ENCODE results near the gene ANKRD44. TPM values are rescaled to one million over a fixed set of nuclear protein-coding genes. Genes with fewer than 3 reads are reported as not detected.

ANKRD44 gene
- total RNA-seq, 1 experiment from 2014 or later = 34.6 TPM

- DNase-seq (ENCODE audit: low read depth, low spot score) = no peak
- in situ Hi-C loops (cut with HindIII; ENCODE audit: low pct_unique_long_range_greater_than_20kb, low sequenced_read_pairs) = loop anchor here (25.0 kb wide), 2 partner anchors 97 to 172 kb away; no protein-coding TSS in a partner anchor
Measured at GRCh38 chr2:197190100-197190432, 120.5 kb downstream of the ANKRD44 start.

- in situ Hi-C loops (cut with HindIII; ENCODE audit: low pct_unique_long_range_greater_than_20kb, low sequenced_read_pairs) = loop anchor here (25.0 kb wide), 2 partner anchors 98 to 173 kb away; no protein-coding TSS in a partner anchor
- DNase-seq (ENCODE audit: low read depth, low spot score) = no peak
Measured at GRCh38 chr2:197189426-197190099, 121.0 kb downstream of the ANKRD44 start.

GRCh38 chr2:197185676-197186075, 124.9 kb downstream of the ANKRD44 start:
- in situ Hi-C loops (cut with HindIII; ENCODE audit: low pct_unique_long_range_greater_than_20kb, low sequenced_read_pairs) = loop anchor here (25.0 kb wide), 2 partner anchors 102 to 177 kb away; no protein-coding TSS in a partner anchor

GRCh38 chr2:197184959-197185586, 125.5 kb downstream of the ANKRD44 start:
- in situ Hi-C loops (cut with HindIII; ENCODE audit: low pct_unique_long_range_greater_than_20kb, low sequenced_read_pairs) = loop anchor here (25.0 kb wide), 2 partner anchors 102 to 177 kb away; no protein-coding TSS in a partner anchor
- DNase-seq (ENCODE audit: low read depth, low spot score) = no peak

More at GRCh38 chr2:197185676-197186075, 124.9 kb downstream of the ANKRD44 start:
- no peak for DNase-seq (ENCODE audit: low read depth, low spot score)

GRCh38 chr2:197183355-197183754, 127.2 kb downstream of the ANKRD44 start:
- in situ Hi-C loops (cut with HindIII; ENCODE audit: low pct_unique_long_range_greater_than_20kb, low sequenced_read_pairs) = loop anchor here (25.0 kb wide), 2 partner anchors 104 to 179 kb away; no protein-coding TSS in a partner anchor
- no peak for DNase-seq (ENCODE audit: low read depth, low spot score)

GRCh38 chr2:197182668-197183067, 127.9 kb downstream of the ANKRD44 start:
- DNase-seq (ENCODE audit: low read depth, low spot score) = no peak
- in situ Hi-C loops (cut with HindIII; ENCODE audit: low pct_unique_long_range_greater_than_20kb, low sequenced_read_pairs) = loop anchor here (25.0 kb wide), 2 partner anchors 105 to 180 kb away; no protein-coding TSS in a partner anchor

- in situ Hi-C loops (cut with HindIII; ENCODE audit: low pct_unique_long_range_greater_than_20kb, low sequenced_read_pairs) = loop anchor here (25.0 kb wide), 2 partner anchors 106 to 181 kb away; no protein-coding TSS in a partner anchor
- DNase-seq (ENCODE audit: low read depth, low spot score) = no peak
Measured at GRCh38 chr2:197181491-197181890, 129.1 kb downstream of the ANKRD44 start.

- in situ Hi-C loops (cut with HindIII; ENCODE audit: low pct_unique_long_range_greater_than_20kb, low sequenced_read_pairs) = loop anchor here (25.0 kb wide), 2 partner anchors 107 to 182 kb away; no protein-coding TSS in a partner anchor
- DNase-seq (ENCODE audit: low read depth, low spot score) = no peak
Measured at GRCh38 chr2:197179744-197180498, 130.7 kb downstream of the ANKRD44 start.

GRCh38 chr2:197176522-197176921, 134.1 kb downstream of the ANKRD44 start:
- no peak for DNase-seq (ENCODE audit: low read depth, low spot score)
- in situ Hi-C loops (cut with HindIII; ENCODE audit: low pct_unique_long_range_greater_than_20kb, low sequenced_read_pairs) = loop anchor here (25.0 kb wide), 2 partner anchors 111 to 186 kb away; no protein-coding TSS in a partner anchor

GRCh38 chr2:197174539-197175094, 136.0 kb downstream of the ANKRD44 start:
- DNase-seq (ENCODE audit: low read depth, low spot score) = no peak
- in situ Hi-C loops (cut with HindIII; ENCODE audit: low pct_unique_long_range_greater_than_20kb, low sequenced_read_pairs) = loop anchor here (25.0 kb wide), 2 partner anchors 113 to 188 kb away; no protein-coding TSS in a partner anchor

- in situ Hi-C loops (cut with HindIII; ENCODE audit: low pct_unique_long_range_greater_than_20kb, low sequenced_read_pairs) = no loop called here
- DNase-seq (ENCODE audit: low read depth, low spot score) = no peak
Measured at GRCh38 chr2:197171582-197171981, 139.0 kb downstream of the ANKRD44 start.

GRCh38 chr2:197170208-197170607, 140.4 kb downstream of the ANKRD44 start:
- DNase-seq (ENCODE audit: low read depth, low spot score) = no peak

GRCh38 chr2:197168705-197169104, 141.9 kb downstream of the ANKRD44 start:
- in situ Hi-C loops (cut with HindIII; ENCODE audit: low pct_unique_long_range_greater_than_20kb, low sequenced_read_pairs) = no loop called here
- peak; percentile 81 for DNase-seq (ENCODE audit: low read depth, low spot score)

More at GRCh38 chr2:197170208-197170607, 140.4 kb downstream of the ANKRD44 start:
- in situ Hi-C loops (cut with HindIII; ENCODE audit: low pct_unique_long_range_greater_than_20kb, low sequenced_read_pairs) = no loop called here

GRCh38 chr2:197167608-197168314, 142.8 kb downstream of the ANKRD44 start:
- in situ Hi-C loops (cut with HindIII; ENCODE audit: low pct_unique_long_range_greater_than_20kb, low sequenced_read_pairs) = no loop called here
- no peak for DNase-seq (ENCODE audit: low read depth, low spot score)

GRCh38 chr2:197165020-197165419, 145.6 kb downstream of the ANKRD44 start:
- DNase-seq (ENCODE audit: low read depth, low spot score) = no peak
- in situ Hi-C loops (cut with HindIII; ENCODE audit: low pct_unique_long_range_greater_than_20kb, low sequenced_read_pairs) = no loop called here

GRCh38 chr2:197164141-197164754, 146.3 kb downstream of the ANKRD44 start:
- in situ Hi-C loops (cut with HindIII; ENCODE audit: low pct_unique_long_range_greater_than_20kb, low sequenced_read_pairs) = no loop called here
- no peak for DNase-seq (ENCODE audit: low read depth, low spot score)

Measured in SK-MEL-5 (cell line).